CMK (cell line): ENCODE results near the gene ACKR3.

ENCODE experiments used
- DNase-seq: peaks from one replicate; pipeline ENCODE4 v3.0.0-alpha.2; 2010; ENCODE audit warnings: low read depth

The ACKR3 gene

DNA sequence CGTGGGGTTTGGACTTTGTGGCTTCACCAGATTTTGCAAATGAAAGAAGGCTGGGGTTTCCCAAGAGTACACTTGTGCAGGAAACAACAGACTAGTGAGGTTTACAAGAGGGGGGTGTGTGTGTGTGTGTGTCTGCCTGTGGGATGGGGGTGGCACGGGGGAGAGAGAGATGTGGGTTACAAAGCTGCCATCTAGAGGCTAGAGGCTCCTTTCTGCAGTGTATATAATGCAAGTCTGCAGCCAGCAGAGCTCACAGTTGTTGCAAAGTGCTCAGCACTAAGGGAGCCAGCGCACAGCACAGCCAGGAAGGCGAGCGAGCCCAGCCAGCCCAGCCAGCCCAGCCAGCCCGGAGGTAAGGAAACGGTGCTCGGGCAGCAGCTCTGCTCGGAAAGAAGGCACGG lies at the start of gene ACKR3:
Gene ACKR3 (plus strand): TSS at position 253 of the 401 bp plus-strand sequence. CDS start 10,641 bp downstream, outside the sequence.
- no peak for DNase-seq

DNA sequence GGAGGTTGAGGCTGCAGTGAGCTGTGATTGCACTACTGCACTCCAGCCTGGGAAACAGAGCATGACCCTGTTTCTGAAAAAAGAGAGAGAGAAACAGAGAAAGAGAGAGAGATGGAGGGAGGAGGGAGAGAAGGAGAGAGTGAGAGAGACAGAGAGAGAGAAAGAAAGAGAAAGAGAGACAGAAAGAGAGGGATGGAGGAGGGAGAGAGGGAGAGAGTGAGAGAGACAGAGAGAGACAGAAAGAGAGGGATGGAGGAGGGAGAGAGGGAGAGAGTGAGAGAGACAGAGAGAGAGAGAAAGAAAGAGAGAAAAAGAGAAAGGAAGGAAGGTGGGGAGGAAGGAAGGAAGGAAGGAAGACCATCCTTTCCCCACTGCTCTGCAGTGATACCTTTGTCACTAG lies 48.1 kb upstream of the ACKR3 start:
- DNase-seq: no peak

DNA sequence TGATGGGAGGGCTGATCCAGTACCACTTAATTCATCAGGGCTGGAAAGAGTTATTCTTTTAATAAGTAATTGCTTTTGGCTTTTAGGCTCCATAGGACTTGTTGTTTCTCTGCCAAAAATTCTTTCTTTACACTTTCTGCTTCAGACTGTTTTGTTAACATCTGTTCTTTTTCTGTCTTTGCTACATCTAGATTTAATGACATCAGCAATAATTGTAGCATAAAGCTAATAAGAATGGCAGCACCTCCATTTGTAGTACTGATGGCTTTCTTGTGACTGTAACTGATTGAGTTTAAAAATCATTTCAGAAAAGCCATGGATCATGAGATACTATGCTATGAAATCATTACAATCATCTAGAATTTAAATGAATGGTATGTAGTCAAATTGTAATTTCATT lies 46.4 kb upstream of the ACKR3 start:
- no peak for DNase-seq

DNA sequence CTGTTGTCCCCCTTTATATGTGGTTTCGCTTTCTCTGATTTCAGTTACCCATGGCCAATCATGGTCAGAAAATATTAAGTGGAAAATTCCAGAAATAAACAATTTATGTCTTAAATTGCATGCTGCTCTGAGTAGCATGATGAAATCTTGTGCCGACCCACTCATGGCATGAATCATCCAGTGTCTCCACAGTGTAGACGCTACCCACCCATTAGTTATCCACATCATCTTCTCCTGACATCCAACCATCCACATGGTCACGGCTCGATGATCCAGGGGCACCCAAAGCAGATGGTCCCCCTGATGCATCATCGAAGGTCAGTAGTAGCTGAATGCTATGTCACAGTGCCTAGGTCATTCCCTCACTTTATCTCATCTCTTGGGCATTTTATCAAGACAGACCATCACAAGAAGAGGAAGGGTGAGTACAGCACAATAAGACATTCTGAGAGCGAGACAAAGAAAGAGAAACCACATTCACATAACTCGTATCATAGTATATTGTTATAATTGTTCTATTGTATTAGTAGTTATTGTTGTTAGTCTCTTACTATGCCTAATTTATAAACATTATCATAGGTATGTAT lies 44.1 kb upstream of the ACKR3 start:
- no peak for DNase-seq

DNA sequence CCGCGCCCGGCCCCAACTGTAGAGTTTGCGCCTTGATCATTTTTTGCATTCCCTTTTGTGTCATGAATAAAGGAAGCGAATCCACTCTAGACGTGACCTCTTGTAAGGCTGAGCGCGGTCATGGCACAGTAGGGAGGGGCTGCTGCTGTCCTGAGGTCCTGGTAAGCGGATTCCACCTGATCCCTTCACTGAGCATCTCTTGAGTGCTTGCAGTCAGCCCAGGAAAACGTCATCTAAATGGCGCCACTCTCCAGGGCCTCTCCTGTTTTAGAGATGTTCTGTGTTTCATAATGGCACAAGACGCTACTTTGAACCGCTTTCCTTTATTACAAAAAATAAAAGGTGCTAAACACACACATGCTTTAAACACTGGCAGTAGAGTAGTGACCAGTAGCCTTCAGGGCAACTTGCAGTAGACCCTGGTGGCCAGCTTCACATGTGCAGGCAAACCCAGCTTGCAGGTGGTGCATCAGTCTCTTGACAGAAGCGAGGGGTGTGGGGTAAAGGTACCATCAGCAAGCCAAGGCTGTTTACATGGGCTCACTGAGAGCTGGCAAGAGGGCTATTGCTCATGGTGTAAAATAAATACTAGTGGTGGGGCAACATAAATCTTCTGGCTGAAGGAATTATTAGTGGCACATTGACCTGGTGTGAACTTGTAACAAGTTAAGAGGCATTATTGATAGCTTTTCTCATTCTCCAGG lies 43.0 kb upstream of the ACKR3 start:
- no peak for DNase-seq

DNA sequence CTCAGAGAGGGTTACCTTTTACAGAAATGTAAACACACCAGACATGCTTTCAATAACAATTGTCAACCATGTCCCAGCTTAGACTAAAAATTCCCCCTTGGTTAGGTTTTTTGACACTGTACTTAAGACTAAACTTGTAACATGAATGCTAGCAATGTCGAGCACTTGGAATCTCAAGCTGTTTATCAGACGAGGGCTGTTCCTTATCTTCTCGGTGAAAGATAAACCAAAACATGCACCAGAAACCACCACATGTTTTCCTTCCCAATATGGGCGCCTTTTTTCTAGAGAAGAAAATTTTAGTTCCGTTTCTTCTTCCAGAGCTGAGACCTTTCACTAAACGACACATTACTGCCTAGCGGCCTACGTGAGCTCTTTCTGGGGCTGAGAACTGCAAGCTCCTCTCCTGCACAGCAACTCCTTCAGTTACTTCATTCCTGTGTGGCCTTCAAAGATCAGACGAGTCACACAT lies 42.4 kb upstream of the ACKR3 start:
- DNase-seq: no peak

DNA sequence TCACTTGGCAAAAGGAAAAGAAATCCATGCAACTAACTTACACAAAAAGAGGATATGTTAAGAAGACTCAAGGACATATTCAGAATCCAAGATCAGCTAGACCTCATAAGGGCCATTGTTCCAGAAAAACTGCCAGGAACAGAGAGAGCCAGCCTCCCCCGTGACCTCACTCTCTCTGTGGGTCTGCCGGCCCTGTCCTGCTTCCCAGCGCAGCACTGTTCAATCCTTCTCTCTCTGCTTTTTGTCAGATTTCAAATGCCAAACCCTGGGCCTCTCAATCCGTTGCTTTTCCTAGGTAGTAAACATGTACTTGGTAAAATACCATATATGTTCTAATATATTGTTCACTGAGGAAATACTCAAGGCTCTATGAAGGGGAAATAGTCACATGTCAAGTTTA lies 40.0 kb upstream of the ACKR3 start:
- DNase-seq: no peak

DNA sequence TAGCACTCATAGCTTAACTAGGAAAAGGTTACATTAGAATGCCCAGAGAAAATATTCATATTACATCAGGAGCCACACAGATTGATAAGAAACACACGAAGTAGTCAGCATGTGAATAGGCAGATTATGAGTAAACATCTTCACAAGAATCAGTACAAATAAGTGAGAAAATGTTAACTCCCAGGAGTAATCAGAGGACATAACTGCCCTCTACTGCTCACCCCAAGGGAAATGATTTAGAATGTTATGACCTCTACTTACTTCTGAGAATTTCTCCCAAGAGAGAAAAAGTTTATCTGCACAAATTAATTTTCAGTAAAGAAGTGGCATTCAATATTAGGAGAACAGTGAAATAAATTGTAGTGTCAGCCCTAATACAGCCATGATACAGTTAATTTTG lies 39.1 kb upstream of the ACKR3 start:
- DNase-seq: no peak

DNA sequence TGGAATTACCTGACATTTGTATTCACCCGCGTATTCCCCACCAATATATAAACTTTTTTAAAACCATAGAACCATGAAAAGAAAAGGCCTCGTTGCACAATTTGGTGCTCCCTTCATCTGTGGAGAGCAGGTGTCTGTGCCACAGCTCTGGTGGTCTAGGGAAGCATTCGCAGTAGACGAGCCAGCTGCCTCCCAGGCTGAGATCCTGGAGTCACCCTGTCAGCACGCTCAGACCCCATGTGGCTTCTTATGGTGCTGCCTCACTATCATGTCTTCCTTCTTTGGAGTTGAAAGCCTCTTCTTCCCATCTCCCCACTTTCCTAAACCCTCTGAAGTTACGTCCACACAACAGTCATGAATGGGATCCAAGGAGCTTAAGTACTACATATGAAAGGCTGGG lies 38.4 kb upstream of the ACKR3 start:
- no peak for DNase-seq

DNA sequence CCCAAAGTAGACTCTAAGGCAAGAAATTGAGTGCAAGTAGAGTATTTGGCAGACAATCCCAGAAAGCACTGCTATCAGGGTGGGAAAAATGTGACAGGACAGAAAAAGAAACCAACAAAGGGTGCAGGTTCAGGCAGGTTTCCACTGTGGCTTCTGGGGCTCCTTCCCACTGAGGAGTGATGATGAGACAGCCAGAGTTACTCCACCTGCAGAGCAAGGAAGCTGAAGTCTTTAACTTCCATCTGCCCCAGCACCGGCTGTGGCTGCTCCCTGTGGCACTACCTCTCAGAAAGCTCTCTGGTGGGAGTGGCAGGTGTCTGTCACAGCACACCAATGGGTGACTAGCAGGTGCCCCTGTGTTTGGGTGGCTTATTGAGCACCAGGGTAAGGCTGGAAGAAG lies 37.6 kb upstream of the ACKR3 start:
- no peak for DNase-seq

DNA sequence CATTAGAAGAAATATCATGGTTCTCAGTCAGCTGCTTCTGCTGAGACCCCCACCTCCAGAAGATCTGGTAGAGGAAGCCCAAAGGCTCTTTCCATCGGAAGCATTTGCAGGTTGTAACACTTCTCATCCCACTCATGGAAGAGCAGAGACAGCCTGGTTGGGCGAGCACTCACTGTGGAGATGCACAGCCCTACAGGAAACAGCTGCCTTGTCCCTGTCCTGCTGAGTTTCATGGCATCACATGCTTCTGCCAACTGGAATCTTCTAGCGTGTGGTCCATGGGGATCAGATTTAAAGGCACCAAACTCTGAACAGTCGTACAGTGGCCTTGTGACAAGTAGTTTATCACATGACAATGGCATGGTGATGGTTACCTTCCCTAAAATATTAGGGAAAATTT lies 36.3 kb upstream of the ACKR3 start:
- DNase-seq: no peak

DNA sequence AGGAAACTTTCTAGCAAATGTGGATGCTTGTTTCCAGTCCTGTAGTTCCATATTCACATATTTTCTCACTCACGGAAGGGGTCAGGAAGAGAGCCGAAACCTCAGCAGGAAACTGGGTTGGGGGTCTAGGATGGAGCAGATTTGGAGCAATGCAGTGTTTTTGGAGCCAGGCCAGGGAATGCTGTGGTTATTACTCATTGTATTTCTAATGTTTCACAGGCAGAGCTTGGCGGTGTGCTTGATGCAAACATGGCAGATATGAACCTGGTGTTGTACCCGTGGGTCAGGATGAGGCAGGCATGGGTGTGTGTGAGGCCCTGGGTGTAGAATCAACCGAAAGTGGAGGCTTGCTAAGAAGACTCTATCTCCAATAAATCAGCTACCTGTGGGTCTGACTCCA lies 34.6 kb upstream of the ACKR3 start:
- DNase-seq: no peak

DNA sequence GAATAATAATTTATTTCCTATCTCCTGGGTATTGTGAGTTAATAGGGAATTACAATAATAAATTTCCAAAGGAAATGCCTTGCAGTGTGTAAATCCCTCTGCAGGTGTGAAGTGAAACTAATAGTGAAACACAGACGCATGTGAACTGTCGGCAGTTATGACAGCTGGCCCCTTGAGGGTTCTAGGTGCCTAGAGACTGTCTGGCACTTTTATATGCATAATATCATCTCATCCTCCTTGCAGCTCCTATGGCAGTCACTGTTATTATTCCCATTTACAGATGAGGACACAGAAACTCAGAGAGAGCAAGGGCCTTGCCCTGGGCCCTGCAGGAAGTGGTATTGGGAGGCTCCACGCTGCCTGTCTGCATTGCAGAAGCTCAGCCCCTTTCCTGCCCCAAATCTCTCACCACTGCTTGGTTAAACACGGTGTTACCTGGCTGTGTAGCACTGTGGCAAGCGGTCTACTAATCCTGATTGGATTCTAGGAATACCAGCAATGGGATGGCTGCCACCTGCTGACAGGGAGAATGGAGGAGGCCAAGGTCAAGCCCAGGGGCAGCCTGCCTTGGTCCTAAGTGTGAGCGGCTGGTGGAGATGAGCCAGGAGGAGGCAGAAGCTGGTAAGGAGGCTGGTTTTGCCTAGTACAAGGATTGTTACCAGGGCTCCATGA lies 32.8 kb upstream of the ACKR3 start:
- DNase-seq: no peak

DNA sequence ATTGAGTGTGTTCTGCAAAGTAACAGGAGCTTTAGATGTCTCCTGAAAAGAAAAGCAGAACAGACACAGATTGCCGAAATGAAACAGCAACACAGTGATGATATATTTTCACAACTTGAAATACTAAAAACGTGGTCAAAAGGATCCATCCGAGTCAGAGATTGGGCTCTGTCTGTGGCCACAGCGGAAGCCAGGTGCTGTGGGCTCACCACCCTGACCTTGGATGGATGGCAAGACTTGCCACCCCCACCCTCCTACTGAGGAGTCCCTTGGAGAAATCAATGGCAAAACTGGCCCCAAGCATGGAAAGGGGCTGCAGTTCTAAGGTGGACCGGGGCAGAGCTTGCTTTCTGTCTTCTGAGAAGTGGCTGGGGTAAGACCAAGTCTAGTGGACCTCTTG lies 31.4 kb upstream of the ACKR3 start:
- no peak for DNase-seq

DNA sequence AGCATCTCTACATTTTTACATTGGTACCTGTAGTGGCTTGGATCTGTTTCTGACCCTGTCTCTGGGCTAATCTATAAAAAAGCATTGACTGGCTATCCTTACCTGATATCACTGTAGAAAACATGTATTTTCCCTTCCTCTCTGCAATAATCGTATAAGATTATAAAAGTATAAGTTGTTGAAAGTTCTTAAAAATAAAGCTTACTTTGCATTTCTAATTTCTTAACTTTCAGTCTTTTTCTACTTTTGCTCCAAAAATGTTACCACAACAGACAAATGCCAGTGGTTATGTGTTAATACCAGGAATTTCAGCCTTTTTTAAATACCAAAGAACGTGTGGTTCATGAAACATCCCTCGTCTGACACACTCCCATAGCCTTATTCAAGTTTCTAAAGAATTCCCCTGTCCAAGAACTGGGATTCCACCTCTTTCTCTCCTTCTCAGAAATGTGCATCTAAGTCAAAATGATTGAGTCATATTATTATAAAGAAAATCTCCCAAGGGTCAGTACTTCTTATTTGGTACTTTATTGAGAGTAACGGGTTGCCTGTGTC lies 28.5 kb upstream of the ACKR3 start:
- DNase-seq: no peak

DNA sequence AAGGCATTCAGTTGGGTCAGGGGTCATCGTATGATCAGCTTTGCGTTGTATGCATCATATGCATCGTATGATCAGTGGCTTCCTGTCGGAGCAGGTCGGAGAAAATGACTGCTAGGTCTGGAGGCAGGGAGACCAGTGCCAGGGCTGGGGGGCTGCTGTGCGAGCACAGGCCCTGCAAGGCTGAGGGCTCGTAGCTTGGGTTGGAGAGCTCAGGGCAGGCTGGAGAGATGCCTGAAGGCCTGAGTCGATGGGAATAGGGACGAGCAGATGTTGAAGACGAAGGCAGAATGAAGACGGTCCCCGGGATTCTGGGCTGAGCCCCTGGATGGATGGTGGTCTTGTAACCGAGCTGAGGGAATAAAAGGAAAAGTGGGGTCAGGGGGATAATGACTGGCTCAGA lies 25.3 kb upstream of the ACKR3 start:
- DNase-seq: no peak

DNA sequence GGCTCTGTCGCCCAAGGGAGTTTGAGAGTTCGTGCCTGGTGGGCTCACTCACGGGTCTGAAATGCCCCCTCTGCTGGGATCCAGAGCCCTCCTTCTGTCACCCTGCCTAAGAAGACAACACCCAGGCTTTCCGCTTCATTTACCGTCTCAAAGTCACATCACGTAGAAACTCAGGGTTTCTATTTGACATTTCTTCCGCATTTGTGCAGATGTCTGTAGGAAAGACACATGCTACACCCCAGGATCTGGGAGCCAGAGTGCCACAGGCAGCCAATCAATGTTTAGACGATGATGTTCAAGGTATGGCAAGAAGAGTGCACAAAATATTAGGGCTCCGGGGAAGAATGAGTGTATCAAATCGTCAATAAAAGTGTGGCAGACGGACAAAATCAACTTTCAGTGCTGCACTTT lies 24.4 kb upstream of the ACKR3 start:
- no peak for DNase-seq

DNA sequence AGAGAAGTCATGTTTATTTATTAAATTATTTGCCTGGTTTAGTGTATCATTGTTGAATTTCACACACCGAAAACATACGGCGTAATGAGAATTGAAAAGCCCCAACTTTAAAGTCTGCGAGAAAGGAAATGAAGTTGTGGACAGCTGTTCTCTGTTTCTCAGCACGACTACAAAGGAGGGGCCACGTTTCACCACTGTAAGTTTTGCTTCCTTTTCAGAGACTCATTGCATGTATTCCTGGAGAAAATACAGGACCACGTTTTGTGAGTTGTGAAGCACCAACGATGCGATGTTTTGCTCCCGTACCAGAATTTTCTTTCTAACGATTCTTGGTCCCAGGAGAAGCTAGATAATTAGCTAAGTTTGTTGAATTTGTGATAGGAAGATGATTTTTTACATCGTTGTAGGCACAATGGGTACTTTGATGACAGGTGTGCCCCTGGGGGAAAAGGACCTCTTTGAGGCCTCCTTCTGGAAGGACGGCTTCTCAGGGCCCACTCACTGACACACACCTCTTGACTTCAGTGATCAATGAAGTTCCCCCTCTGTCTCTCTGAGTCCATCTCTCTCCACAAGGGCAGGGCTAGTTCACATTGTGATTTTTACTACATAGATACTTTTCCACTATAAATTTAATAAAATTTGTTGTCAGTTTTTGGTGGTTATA lies 23.7 kb upstream of the ACKR3 start:
- DNase-seq: no peak

DNA sequence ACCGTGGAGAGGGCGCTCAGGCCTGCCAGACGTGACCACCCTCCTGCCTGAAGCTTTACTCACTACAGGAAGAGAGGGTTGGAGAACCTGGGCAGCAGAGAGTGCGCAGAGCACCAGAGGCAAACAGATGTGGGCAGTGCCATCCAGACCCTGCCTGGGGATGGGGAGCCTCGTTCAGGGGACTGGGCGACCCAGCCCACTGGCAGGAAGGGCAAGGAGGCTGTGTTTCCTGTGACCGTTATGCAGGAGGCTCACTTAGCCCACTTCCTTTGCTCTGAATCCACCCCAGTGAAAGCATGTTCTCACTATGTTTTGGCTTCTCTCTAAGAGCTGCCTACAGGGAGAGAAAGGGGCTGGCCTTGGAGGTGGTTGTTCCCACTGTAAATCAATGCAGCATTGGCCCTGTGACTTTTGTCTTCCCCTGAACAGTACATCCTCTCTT lies 23.0 kb upstream of the ACKR3 start:
- peak; percentile 69 for DNase-seq

DNA sequence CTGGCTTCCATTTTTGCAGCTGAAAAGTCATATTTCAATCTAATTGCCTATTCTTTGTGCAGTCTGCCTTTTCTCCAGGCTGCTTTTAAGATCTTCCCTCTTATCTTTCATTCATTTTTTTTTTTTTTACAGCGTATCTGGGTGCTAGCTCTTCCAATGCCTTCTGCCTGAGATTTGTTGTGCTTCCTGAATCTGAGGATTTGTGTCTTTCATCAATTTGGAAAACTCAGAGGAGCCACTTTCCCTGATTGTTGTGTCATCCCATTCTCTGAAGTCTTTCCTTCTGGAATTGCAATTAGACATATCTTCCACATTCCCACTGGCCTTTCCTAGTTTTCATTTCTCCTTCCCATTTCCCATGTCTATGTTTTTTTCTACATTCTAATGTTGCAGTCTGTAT lies 21.9 kb upstream of the ACKR3 start:
- no peak for DNase-seq

DNA sequence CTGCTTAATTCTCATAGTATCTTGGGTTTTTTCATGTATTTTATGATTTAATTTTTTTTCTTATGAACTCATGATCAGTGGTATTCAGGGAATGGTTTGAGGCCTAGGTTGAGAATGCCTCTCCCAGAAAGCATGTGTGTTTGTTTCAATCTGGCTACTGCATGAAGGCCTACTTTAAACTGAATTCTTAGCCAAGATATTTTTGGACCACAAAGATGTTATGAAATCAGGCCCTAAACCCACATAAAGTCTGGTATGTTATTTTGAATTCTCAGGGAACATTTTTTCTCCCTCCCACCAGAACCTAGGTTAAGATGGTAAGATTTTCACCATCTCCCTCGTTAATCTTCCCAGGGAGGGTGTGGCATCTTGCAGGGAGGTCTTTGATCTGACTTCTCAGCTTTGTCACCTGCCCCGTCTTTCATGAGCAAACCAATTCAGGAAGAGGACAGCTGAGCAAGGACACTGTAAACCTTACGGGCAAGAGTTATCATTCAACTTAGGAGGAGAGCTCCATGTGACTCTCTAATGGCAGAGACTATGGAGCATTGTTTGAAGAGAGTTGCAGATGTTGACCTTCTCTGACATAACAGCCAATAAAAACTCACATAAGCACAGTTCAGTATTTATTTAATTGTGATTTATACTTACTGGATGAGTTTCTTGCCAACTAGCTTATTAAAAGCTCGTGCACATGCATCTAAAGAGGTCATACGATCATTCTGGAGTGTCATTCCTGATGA lies 21.3 kb upstream of the ACKR3 start:
- DNase-seq: no peak

DNA sequence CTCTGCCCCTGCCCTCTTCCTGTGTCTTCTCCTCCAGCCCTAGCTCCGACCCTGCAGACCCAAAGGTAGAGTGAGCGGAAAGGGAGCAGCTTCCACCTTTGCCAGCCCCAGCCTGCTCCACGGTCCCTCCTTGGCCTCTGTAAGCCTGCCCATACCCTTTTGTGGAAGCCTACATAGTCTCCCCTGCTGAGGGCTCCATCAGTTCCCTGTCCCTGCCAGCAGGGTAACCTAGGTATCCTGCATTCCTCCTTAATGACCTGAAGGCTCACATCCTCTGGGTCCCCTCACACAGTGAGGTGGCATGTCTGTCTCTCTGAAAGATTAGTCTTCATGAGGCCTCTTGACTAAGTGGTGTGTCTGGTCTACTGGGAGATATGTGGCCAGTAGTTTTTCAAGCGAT lies 20.5 kb upstream of the ACKR3 start:
- no peak for DNase-seq
